CD4-positive, alpha-beta T cell (primary cell): ENCODE data around the gene JTB. TPM values are rescaled to one million over a fixed set of nuclear protein-coding genes. Genes with fewer than 3 reads are reported as not detected.

Source experiments
- ATAC-seq: fragments of 200-7000 bp; cut with Tn5 transposase; one replicate; pipeline ENCODE4 v1.10.0; 2022; ENCODE audit warnings: mild to moderate bottlenecking; ENCODE audit not compliant: poor library complexity
- CTCF ChIA-PET: fragments of 350-600 bp; sonication (Branson Sonifier 250); formaldehyde crosslinking; loops from one replicate; lab custom pipeline; 2021; ENCODE audit warnings: antibody characterized with exemption, inconsistent platforms; lab: Charles Lee
- POLR2A ChIA-PET: fragments of 350-600 bp; sonication (Branson Sonifier 250); formaldehyde crosslinking; loops from one replicate; lab custom pipeline; 2021; ENCODE audit warnings: antibody characterized with exemption, inconsistent platforms; lab: Charles Lee
- DNase-seq, 14 experiments: peaks; one replicate each; pipeline ENCODE4 v3.0.0-alpha.2; 2013 to 2020; ENCODE audit warnings: mixed read lengths in 2 of 14
- H3K27ac ChIP-seq, 2 donors: one replicate each; pipeline versions ENCODE4 v1.5.1 to v1.7.0; 2013; ENCODE audit warnings: low read length in 2 of 2, low read depth in 1 of 2, mild to moderate bottlenecking in 1 of 2
- H3K27me3 ChIP-seq, 2 experiments: 1 replicate in 1 of 2; 2 replicates in 1 of 2; pipeline versions ENCODE4 v1.6.1 to v1.7.0; 2013; ENCODE audit warnings: low read length in 2 of 2, control low read depth in 1 of 2, mild to moderate bottlenecking in 1 of 2, moderate library complexity in 1 of 2; ENCODE audit not compliant: insufficient read depth in 2 of 2, control insufficient read depth in 1 of 2
- H3K36me3 ChIP-seq: one replicate; pipeline ENCODE4 v1.6.1; 2013; ENCODE audit warnings: low read length, control low read depth; ENCODE audit not compliant: insufficient read depth
- H3K4me1 ChIP-seq: one replicate; pipeline ENCODE4 v1.6.1; 2013; ENCODE audit warnings: low read length, control low read depth; ENCODE audit not compliant: insufficient read depth
- H3K4me3 ChIP-seq: one replicate; pipeline ENCODE4 v1.5.1; 2013; ENCODE audit warnings: mild to moderate bottlenecking, low read length, moderate library complexity
- H3K9me3 ChIP-seq, 2 experiments: 1 replicate in 1 of 2; 2 replicates in 1 of 2; pipeline versions ENCODE4 v1.6.1 to v1.7.0; 2013; ENCODE audit warnings: low read length in 2 of 2, mild to moderate bottlenecking in 2 of 2, control low read depth in 1 of 2, moderate library complexity in 1 of 2; ENCODE audit not compliant: control insufficient read depth in 1 of 2, insufficient read depth in 1 of 2
- H3K27ac Mint-ChIP-seq: one replicate; pipeline ENCODE4 v1.8.0; 2020; ENCODE audit warnings: mixed read lengths
- H3K27me3 Mint-ChIP-seq: one replicate; pipeline ENCODE4 v1.8.0; 2021; ENCODE audit warnings: mixed read lengths
- H3K36me3 Mint-ChIP-seq: one replicate; pipeline ENCODE4 v1.8.0; 2021; ENCODE audit warnings: low read depth, mixed read lengths
- H3K4me1 Mint-ChIP-seq: one replicate; pipeline ENCODE4 v1.8.0; 2021; ENCODE audit warnings: low read depth, mixed read lengths
- H3K4me3 Mint-ChIP-seq: one replicate; pipeline ENCODE4 v1.8.0; 2020; ENCODE audit warnings: mild to moderate bottlenecking, mixed read lengths
- H3K9me3 Mint-ChIP-seq: one replicate; pipeline ENCODE4 v1.8.0; 2020; ENCODE audit warnings: mixed read lengths
- CTCF ChIP-seq: fragments of 200-600 bp; IDR thresholded peaks from one replicate; pipeline ENCODE4 v1.8.0; 2022; ENCODE audit warnings: antibody characterized with exemption, mild to moderate bottlenecking
- intact Hi-C, 2 experiments: fragments of 100-400 bp; cut with DNase I in 1 of 2; cut with micrococcal nuclease in 1 of 2; formaldehyde crosslinking; loops; one replicate each; pipeline versions ENCODE4 v1.15.1 to v1.9.0; 2023 to 2025; cut with DNase I, micrococcal nuclease
- total RNA-seq, 174 experiments: library from RNA in 2 of 174; stranded (reverse) in 2 of 174; gene quantifications; one replicate each; pipeline ENCODE4 v1.2.3 and lab custom pipeline; 2021 to 2026

The JTB gene
- total RNA-seq, 2 experiments from 2014 or later = 80.4 to 80.9 TPM

- no peaks in the 10 kb centered on the region for H3K9me3 ChIP-seq
- Mint-ChIP-seq H3K9me3 (no peaks in the 10 kb centered on the region), H3K27ac (peak within 1 kb of the TSS; percentile 96), H3K4me1 (peaks cover 49% of the 10 kb centered on the region), H3K27me3 (peaks cover 9% of the 10 kb centered on the region), H3K4me3 (peak within 1 kb of the TSS; percentile 97), H3K36me3 (peaks cover 52% of the 10 kb centered on the region)
- intact Hi-C loops = loop anchor here (1.0 to 5.0 kb wide), 14 partner anchors 12 to 320 kb away; partner anchors contain the start of genes CRTC2 (in 2 of the 2), HAX1 (in 2 of the 2), ILF2 (in 2 of the 2) and JTB (in 1 of the 2)
- peak; percentile 77 to 98 (median 84) for DNase-seq
- ATAC-seq = peak; percentile 85
- H3K36me3 ChIP-seq = peaks cover 36% of the 10 kb centered on the region
- H3K27ac ChIP-seq = peak within 1 kb of the TSS; percentile 97
- ChIA-PET CTCF (interaction anchor here (0.6 to 1.3 kb wide), 5 partner anchors 23 to 207 kb away, joined by 3 to 6 read pairs (median 4); partner anchors contain the start of genes CREB3L4, DENND4B and GATAD2B), POLR2A (interaction anchor here (0.6 to 4.8 kb wide), 59 partner anchors 11 to 1867 kb away, joined by 3 to 120 read pairs (median 5); partner anchors contain the start of genes CHTOP, CREB3L4, CRTC2 and DENND4B)
- TF ChIP-seq CTCF = no peak
- H3K27me3 ChIP-seq = peaks cover 0 to 3% of the 10 kb centered on the region in 2 experiments
- peaks cover 40% of the 10 kb centered on the region for H3K4me1 ChIP-seq
- peak within 1 kb of the TSS; percentile 71 for H3K4me3 ChIP-seq
Measured at GRCh38 chr1:153990468-153991150, 13.1 kb upstream of the JTB start, which contains the start of gene RPS27. Gene RPS27, plus strand, starts transcription at chr1:153990762. Its CDS starts 35 bp downstream, at chr1:153990797.

- peaks cover 22% of the 10 kb centered on the region for H3K36me3 Mint-ChIP-seq
- Histone ChIP-seq H3K4me1 (peaks cover 25% of the 10 kb centered on the region), H3K27ac (no peak overlapping the region), H3K27me3 (peaks cover 0 to 5% of the 10 kb centered on the region in 2 experiments), H3K36me3 (peaks cover 15% of the 10 kb centered on the region), H3K4me3 (no peak overlapping the region), H3K9me3 (no peaks in the 10 kb centered on the region)
- no peak overlapping the region for H3K4me3 Mint-ChIP-seq
- ATAC-seq (no peak), DNase-seq (no peak)
- ChIA-PET POLR2A (interaction anchor here (0.7 to 3.0 kb wide), 9 partner anchors 11 to 212 kb away, joined by 3 to 29 read pairs (median 5); partner anchors contain the start of genes CREB3L4, DENND4B, GATAD2B and JTB), CTCF (interaction anchor here (1.6 to 3.2 kb wide), 6 partner anchors 10 to 190 kb away, joined by 4 to 28 read pairs (median 14); partner anchors contain the start of genes CREB3L4, CRTC2 and JTB)
- peaks cover 17% of the 10 kb centered on the region for H3K27me3 Mint-ChIP-seq
- no peak overlapping the region for H3K27ac Mint-ChIP-seq
- no peak for TF ChIP-seq CTCF
- peaks cover 32% of the 10 kb centered on the region for H3K4me1 Mint-ChIP-seq
- H3K9me3 Mint-ChIP-seq = no peaks in the 10 kb centered on the region
- intact Hi-C loops = loop anchor here in 1 of 2 experiments (2.0 to 5.0 kb wide), 4 partner anchors 67 to 479 kb away; partner anchors contain the start of gene INTS3
Measured at GRCh38 chr1:153987621-153988020, 10.1 kb upstream of the JTB start.
